SU-DHL-6 (cell line): ENCODE measurements around the gene SDC3.

Experiments
- CTCF ChIP-seq: fragments of 200-600 bp; sonication (generic); IDR thresholded peaks from one replicate; pipeline ENCODE4 v1.5.1; 2017; ENCODE audit warnings: antibody characterized with exemption, mild to moderate bottlenecking, low read length, moderate library complexity; ENCODE audit not compliant: insufficient read depth, poor library complexity, severe bottlenecking
- EZH2phosphoT487 ChIP-seq: fragments of 200-600 bp; sonication (generic), shearing (Covaris generic); conservative IDR thresholded peaks from 2 replicates; pipeline ENCODE4 v1.6.1; 2018; ENCODE audit warnings: mild to moderate bottlenecking, antibody characterized with exemption, low read length, moderate library complexity, mixed read lengths

GRCh38 chr1:30864681-30865080, 43.9 kb downstream of the SDC3 start:
- TF ChIP-seq CTCF, result no peak
- no peak for TF ChIP-seq EZH2phosphoT487
